ENCODE measurements around the gene RGS10. TPM values are rescaled to one million over a fixed set of nuclear protein-coding genes. Genes with fewer than 3 reads are reported as not detected.

RGS10 gene
- total RNA-seq, 1 experiment from 2014 or later = 46.0 TPM

- Histone ChIP-seq H3K9me2 (ENCODE audit: insufficient read depth) (no peaks in the 10 kb centered on the region), H3K4me2 (no peak overlapping the region), H3K27me3 (ENCODE audit: insufficient read depth, low read depth) (no peaks in the 10 kb centered on the region), H2AFZ (no peak overlapping the region), H3K36me3 (ENCODE audit: low read depth) (no peaks in the 10 kb centered on the region), H4K20me1 (ENCODE audit: insufficient read depth) (no peaks in the 10 kb centered on the region), H3F3A (ENCODE audit: insufficient read depth, low read depth) (peaks cover 4% of the 10 kb centered on the region; the same call in 1 of the 2 replicates), H3K4me1 (replicated peaks; ENCODE audit: insufficient read depth) (no peaks in the 10 kb centered on the region), H3K9me3 (ENCODE audit: insufficient read depth, low read depth) (no peaks in the 10 kb centered on the region), H3K4me3 (no peak overlapping the region), H3K27ac (no peak overlapping the region), H3K79me2 (ENCODE audit: low read depth) (no peaks in the 10 kb centered on the region)
- BruUV-seq (replicated peaks) = no TSS peak
- ChIA-PET CTCF (no interaction called here), POLR2A (ENCODE audit: unreplicated experiment) (no interaction called here)
- TF ChIP-seq CTCF (conservative IDR thresholded peaks at IDR 0.05) (no peak), EZH2 (IDR thresholded peaks at IDR 0.05; ENCODE audit: low read depth) (no peak)
- no peak for DNase-seq
- intact Hi-C loops (cut with micrococcal nuclease; ENCODE audit: unreplicated experiment) = no loop called here
Observed at GRCh38 chr10:119495545-119495944, 47.0 kb downstream of the RGS10 start.

GRCh38 chr10:119495021-119495505 is 47.5 kb downstream of the RGS10 start:
- Histone ChIP-seq H3K79me2 (ENCODE audit: low read depth) (no peaks in the 10 kb centered on the region), H3K27me3 (ENCODE audit: insufficient read depth, low read depth) (no peaks in the 10 kb centered on the region), H2AFZ (no peak overlapping the region), H3K9me3 (ENCODE audit: insufficient read depth, low read depth) (no peaks in the 10 kb centered on the region), H3K4me2 (no peak overlapping the region), H3K4me1 (replicated peaks; ENCODE audit: insufficient read depth) (no peaks in the 10 kb centered on the region), H3F3A (ENCODE audit: insufficient read depth, low read depth) (peaks cover 4% of the 10 kb centered on the region; the same call in 1 of the 2 replicates), H4K20me1 (ENCODE audit: insufficient read depth) (no peaks in the 10 kb centered on the region), H3K9me2 (ENCODE audit: insufficient read depth) (no peaks in the 10 kb centered on the region), H3K27ac (no peak overlapping the region), H3K4me3 (no peak overlapping the region), H3K36me3 (ENCODE audit: low read depth) (no peaks in the 10 kb centered on the region)
- BruUV-seq (replicated peaks) = no TSS peak
- CTCF ChIA-PET = no interaction called here
- intact Hi-C loops (cut with micrococcal nuclease; ENCODE audit: unreplicated experiment) = no loop called here
- no peak for DNase-seq
- TF ChIP-seq EZH2 (IDR thresholded peaks at IDR 0.05; ENCODE audit: low read depth) (no peak), CTCF (conservative IDR thresholded peaks at IDR 0.05) (no peak)
- POLR2A ChIA-PET (ENCODE audit: unreplicated experiment) = no interaction called here

- Histone ChIP-seq H3K4me2 (no peak overlapping the region), H3K27me3 (ENCODE audit: insufficient read depth, low read depth) (no peaks in the 10 kb centered on the region), H3K9me3 (ENCODE audit: insufficient read depth, low read depth) (no peaks in the 10 kb centered on the region), H3K36me3 (ENCODE audit: low read depth) (no peaks in the 10 kb centered on the region), H3K27ac (no peak overlapping the region), H3K4me3 (no peak overlapping the region), H3K79me2 (ENCODE audit: low read depth) (no peaks in the 10 kb centered on the region), H2AFZ (no peak overlapping the region), H3K9me2 (ENCODE audit: insufficient read depth) (no peaks in the 10 kb centered on the region), H4K20me1 (ENCODE audit: insufficient read depth) (no peaks in the 10 kb centered on the region), H3K4me1 (replicated peaks; ENCODE audit: insufficient read depth) (no peaks in the 10 kb centered on the region), H3F3A (ENCODE audit: insufficient read depth, low read depth) (peaks cover 4% of the 10 kb centered on the region; the same call in 1 of the 2 replicates)
- intact Hi-C loops (cut with micrococcal nuclease; ENCODE audit: unreplicated experiment) = no loop called here
- BruUV-seq (replicated peaks) = no TSS peak
- TF ChIP-seq EZH2 (IDR thresholded peaks at IDR 0.05; ENCODE audit: low read depth) (no peak), CTCF (conservative IDR thresholded peaks at IDR 0.05) (no peak)
- POLR2A ChIA-PET (ENCODE audit: unreplicated experiment) = no interaction called here
- CTCF ChIA-PET = no interaction called here
- no peak for DNase-seq
Observed at GRCh38 chr10:119494236-119495020, 48.1 kb downstream of the RGS10 start.
